Measurements from ENCODE around the gene SLC15A4. TPM values are rescaled to one million over a fixed set of nuclear protein-coding genes. Genes with fewer than 3 reads are reported as not detected.

SLC15A4 gene
- total and polyA plus RNA-seq, 2 of the 13 experiments (the other 11 are each of a cell fraction or from before 2014, with no cell fraction given): 17.3 to 22.7 TPM

DNA sequence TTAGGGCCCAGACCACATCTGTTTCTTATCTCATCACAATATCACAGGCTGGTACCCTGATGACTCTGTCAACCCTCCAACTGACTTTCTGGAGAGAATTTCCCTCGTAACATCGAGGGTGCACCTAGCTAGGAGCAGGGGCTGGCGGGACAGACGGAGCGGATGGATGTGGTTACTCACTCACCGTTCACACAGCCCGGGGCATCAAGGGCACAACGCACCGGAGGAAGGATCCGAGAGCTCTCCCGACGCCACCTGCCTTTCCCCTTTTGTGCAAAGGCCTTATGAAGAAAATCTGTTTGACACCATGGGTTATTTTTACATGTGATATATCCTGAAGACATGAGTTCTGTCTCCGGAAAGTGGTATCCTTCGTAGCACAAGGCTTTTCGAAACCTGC is 31.4 kb downstream of the SLC15A4 start (continued):
- no peak for TF ChIP-seq PCBP2 (optimal IDR thresholded peaks at IDR 0.05; ENCODE audit: low read depth, low read length, poor library complexity, severe bottlenecking)

DNA sequence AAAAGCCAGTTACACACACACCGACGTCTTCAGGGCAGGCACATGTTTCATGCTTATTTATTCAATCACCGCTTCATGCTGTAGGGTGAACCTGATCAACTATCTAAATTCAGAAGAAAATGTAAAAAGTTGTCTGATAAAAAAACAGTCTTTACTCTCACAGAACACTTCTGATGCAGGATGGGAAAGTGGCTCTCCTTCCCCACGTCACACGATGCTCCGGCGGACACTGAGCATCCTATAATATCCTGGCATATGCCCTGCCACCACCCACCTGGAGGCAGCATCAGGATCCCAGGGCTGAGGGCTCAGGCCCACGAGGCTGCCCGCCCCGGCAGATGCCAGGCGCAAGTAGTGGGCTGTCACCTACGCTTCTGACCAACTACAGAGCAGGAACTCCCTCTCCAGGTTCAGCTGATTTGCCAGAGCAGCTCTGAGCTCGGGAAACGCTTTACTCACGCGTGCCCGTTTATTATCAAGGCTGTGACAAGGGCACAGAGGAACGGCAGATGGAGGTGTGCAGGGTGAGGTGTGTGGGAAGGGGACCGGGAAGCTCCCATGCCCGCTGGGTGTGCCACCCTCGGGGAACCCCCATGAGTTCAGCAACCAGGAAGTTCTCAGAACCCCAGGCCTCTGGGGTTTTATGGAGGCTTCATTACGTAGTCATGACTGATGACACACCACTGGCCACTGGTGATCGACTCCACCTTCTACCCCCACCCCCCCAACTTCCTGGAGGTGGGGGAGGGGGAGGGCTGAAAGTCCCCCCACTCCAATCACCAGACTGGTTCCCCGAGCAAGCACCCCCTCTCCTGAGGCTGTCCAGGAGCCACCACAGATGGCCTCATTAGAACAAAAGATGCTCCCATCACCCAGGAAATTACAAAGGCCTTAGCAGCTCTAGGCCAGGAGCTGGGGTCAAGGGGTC is 32.1 kb downstream of the SLC15A4 start:
- no peak overlapping the region for H2AFZ ChIP-seq (ENCODE audit: low read length)
- no peaks in the 10 kb centered on the region for H3K79me2 ChIP-seq (ENCODE audit: insufficient read depth, low read length)
- no peak for TF ChIP-seq TCF7 (IDR thresholded peaks at IDR 0.05; ENCODE audit: low read depth)
- no peak for TF ChIP-seq ISX (CRISPR knock-in tag; conservative IDR thresholded peaks at IDR 0.05)
- TF ChIP-seq RBM22 (optimal IDR thresholded peaks at IDR 0.05; ENCODE audit: low read length): peak; percentile 43
- ATAC-seq (no peak), FAIRE-seq (no peak), DNase-seq (ENCODE audit: low spot score) (no peak)
- no peak overlapping the region for H3K4me3 ChIP-seq (replicated peaks in 1 of 3; ENCODE audit: insufficient read depth in 1 of 3, low read depth in 2 of 3, low read length in 3 of 3)
- intact Hi-C loops (cut with micrococcal nuclease; ENCODE audit: unreplicated experiment): no loop called here
- H3K4me1 ChIP-seq (ENCODE audit: insufficient read depth, low read length): no peaks in the 10 kb centered on the region
- in situ Hi-C loops (cut with HindIII; ENCODE audit: extremely low pct_ligation_motif_present, low pct_unique_long_range_greater_than_20kb): no loop called here
- WGBS (ENCODE audit: low lambda C conversion rate): 96% methylated on average over 17 of the region's 24 CpGs
- BruUV-seq (replicated peaks): no TSS peak
- POLR2A ChIA-PET: no interaction called here
- H3K27me3 ChIP-seq (ENCODE audit: control insufficient read depth in 1 of 2, insufficient read depth in 2 of 2, low read length in 2 of 2): no peaks in the 10 kb centered on the region
- no peak overlapping the region for H3K4me2 ChIP-seq (ENCODE audit: low read depth, low read length)
- CTCF ChIA-PET (ENCODE audit: low intra/inter-chr PET ratio, low total read pairs): no interaction called here
- 0 out of 2 replicates have a peak, but pooled peaks cover 3% of the 10 kb centered on the region for H4K20me1 ChIP-seq (ENCODE audit: insufficient read depth, low read length)
- H3K27ac ChIP-seq (ENCODE audit: extremely low read length, insufficient read depth, low read length): no peak overlapping the region
- H3K36me3 ChIP-seq (replicated peaks in 1 of 2; ENCODE audit: control insufficient read depth in 1 of 2, insufficient read depth in 2 of 2, low read length in 2 of 2): peaks cover 19 to 32% of the 10 kb centered on the region in 2 experiments
- H3K9ac ChIP-seq (ENCODE audit: insufficient read depth, low read depth, low read length): no peak overlapping the region
- H3K9me3 ChIP-seq (ENCODE audit: low read length): no peaks in the 10 kb centered on the region

DNA sequence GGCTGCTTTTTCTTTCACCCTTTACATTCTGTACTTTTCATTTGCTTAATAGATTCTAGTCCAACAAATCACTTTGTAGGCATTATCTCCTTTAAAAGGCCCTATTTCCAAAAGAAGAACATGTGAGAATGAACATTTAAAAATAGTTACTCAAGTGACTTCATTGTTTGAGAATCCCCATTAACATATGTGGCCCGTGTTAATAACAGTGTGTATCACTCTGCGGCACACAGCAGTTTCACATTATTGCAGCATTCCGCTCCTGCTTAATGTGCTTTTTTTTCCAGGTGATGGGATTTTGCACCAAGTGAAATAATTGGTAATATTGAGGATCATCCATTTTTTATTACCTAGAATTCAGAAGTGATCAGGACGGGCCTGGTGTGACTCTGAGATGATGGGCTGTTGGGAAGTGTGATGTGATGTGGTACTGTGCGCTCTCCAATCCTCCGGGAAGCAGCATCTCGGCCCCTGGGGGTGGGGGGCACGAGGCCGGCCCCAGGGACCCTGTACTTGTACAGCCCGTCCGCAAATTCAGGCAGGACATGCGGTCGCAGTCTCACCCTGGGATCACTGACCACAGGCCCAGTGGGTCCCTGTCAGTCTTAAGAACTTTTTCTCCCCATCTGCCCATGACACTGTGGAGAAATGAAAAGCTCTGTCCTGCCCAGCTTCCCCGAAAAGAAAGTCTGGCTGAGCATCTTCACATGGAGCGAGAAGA is 32.9 kb downstream of the SLC15A4 start:
- CTCF ChIA-PET (ENCODE audit: low intra/inter-chr PET ratio, low total read pairs): no interaction called here
- intact Hi-C loops (cut with micrococcal nuclease; ENCODE audit: unreplicated experiment) (no loop called here), in situ Hi-C loops (cut with HindIII; ENCODE audit: extremely low pct_ligation_motif_present, low pct_unique_long_range_greater_than_20kb) (no loop called here)
- no TSS peak for BruUV-seq (replicated peaks)
- 93% methylated on average over 8 of the region's 15 CpGs for WGBS (ENCODE audit: low lambda C conversion rate)
- H3K9ac ChIP-seq (ENCODE audit: insufficient read depth, low read depth, low read length): no peak overlapping the region
- no peaks in the 10 kb centered on the region for H3K79me2 ChIP-seq (ENCODE audit: insufficient read depth, low read length)
- DNase-seq (ENCODE audit: low spot score): no peak
- H3K9me3 ChIP-seq (ENCODE audit: low read length): no peaks in the 10 kb centered on the region
- H3K36me3 ChIP-seq (replicated peaks in 1 of 2; ENCODE audit: control insufficient read depth in 1 of 2, insufficient read depth in 2 of 2, low read length in 2 of 2): peaks cover 15 to 27% of the 10 kb centered on the region in 2 experiments
- H2AFZ ChIP-seq (ENCODE audit: low read length): no peak overlapping the region
- 0 out of 2 replicates have a peak, but pooled peaks cover 3% of the 10 kb centered on the region for H4K20me1 ChIP-seq (ENCODE audit: insufficient read depth, low read length)
- no peak overlapping the region for H3K4me2 ChIP-seq (ENCODE audit: low read depth, low read length)
- H3K27ac ChIP-seq (ENCODE audit: extremely low read length, insufficient read depth, low read length): no peak overlapping the region
- no peak for TF ChIP-seq MTA1 (CRISPR knock-in tag; IDR thresholded peaks at IDR 0.05; ENCODE audit: borderline replicate concordance)
- no peak for TF ChIP-seq ZNF577 (CRISPR knock-in tag; IDR thresholded peaks at IDR 0.05; ENCODE audit: borderline replicate concordance, low read depth)
- TF ChIP-seq, protein P1, sequence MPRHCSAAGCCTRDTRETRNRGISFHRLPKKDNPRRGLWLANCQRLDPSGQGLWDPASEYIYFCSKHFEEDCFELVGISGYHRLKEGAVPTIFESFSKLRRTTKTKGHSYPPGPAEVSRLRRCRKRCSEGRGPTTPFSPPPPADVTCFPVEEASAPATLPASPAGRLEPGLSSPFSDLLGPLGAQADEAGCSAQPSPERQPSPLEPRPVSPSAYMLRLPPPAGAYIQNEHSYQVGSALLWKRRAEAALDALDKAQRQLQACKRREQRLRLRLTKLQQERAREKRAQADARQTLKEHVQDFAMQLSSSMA (CRISPR knock-in tag; IDR thresholded peaks at IDR 0.05): no peak
- TF ChIP-seq, protein P2, sequence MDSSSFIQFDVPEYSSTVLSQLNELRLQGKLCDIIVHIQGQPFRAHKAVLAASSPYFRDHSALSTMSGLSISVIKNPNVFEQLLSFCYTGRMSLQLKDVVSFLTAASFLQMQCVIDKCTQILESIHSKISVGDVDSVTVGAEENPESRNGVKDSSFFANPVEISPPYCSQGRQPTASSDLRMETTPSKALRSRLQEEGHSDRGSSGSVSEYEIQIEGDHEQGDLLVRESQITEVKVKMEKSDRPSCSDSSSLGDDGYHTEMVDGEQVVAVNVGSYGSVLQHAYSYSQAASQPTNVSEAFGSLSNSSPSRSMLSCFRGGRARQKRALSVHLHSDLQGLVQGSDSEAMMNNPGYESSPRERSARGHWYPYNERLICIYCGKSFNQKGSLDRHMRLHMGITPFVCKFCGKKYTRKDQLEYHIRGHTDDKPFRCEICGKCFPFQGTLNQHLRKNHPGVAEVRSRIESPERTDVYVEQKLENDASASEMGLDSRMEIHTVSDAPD (CRISPR knock-in tag; IDR thresholded peaks at IDR 0.05): no peak
- TF ChIP-seq NFE2L1 (CRISPR knock-in tag; IDR thresholded peaks at IDR 0.05; ENCODE audit: borderline replicate concordance): no peak
- H3K4me1 ChIP-seq (ENCODE audit: insufficient read depth, low read length): no peaks in the 10 kb centered on the region
- POLR2A ChIA-PET: no interaction called here
- H3K4me3 ChIP-seq (replicated peaks in 1 of 3; ENCODE audit: insufficient read depth in 1 of 3, low read depth in 2 of 3, low read length in 3 of 3): no peak overlapping the region
- FAIRE-seq: no peak
- ATAC-seq: no peak
- no peaks in the 10 kb centered on the region for H3K27me3 ChIP-seq (ENCODE audit: control insufficient read depth in 1 of 2, insufficient read depth in 2 of 2, low read length in 2 of 2)
